PC-3 (cell line): ENCODE data around the gene MAP6. TPM values are rescaled to one million over a fixed set of nuclear protein-coding genes. Genes with fewer than 3 reads are reported as not detected.

Experiments
- ATAC-seq: fragments of 200-7000 bp; cut with Tn5 transposase; 2 replicates; pipeline ENCODE4 v1.9.1; 2020; ENCODE audit warnings: mild to moderate bottlenecking, moderate library complexity
- BruUV-seq: library from RNA; stranded (reverse); fragments of 400-500 nt; replicated peaks from 2 replicates; lab custom pipeline; 2021; lab: Mats Ljungman, UMichigan
- CTCF ChIA-PET: fragments of 300-600 bp; sonication (Branson Sonifier 250); formaldehyde crosslinking; loops from one replicate; lab custom pipeline; 2022; ENCODE audit warnings: antibody characterized with exemption; lab: Charles Lee
- POLR2A ChIA-PET: fragments of 300-600 bp; sonication (Branson Sonifier 250); formaldehyde crosslinking; loops from one replicate; lab custom pipeline; 2022; ENCODE audit warnings: antibody characterized with exemption; ENCODE audit not compliant: unreplicated experiment; lab: Charles Lee
- DNase-seq: peaks from one replicate; pipeline ENCODE4 v3.0.0-alpha.2; 2015
- H2AFZ ChIP-seq: fragments of 300-600 bp; sonication (generic); 2 replicates; pipeline ENCODE4 v1.6.0; 2016; ENCODE audit warnings: antibody characterized with exemption, low read length
- H3F3A ChIP-seq: fragments of 300-600 bp; sonication (generic); one replicate; pipeline ENCODE4 v1.6.0; 2017; ENCODE audit warnings: antibody characterized with exemption, low read length, control low read depth, mild to moderate bottlenecking; ENCODE audit not compliant: unreplicated experiment
- H3K27ac ChIP-seq: fragments of 300-600 bp; sonication (generic); 2 replicates; pipeline ENCODE4 v1.5.1; 2016; ENCODE audit warnings: mild to moderate bottlenecking, low read length
- H3K27me3 ChIP-seq: fragments of 300-600 bp; sonication (generic); 2 replicates; pipeline ENCODE4 v1.6.1; 2016; ENCODE audit warnings: low read length, mixed read lengths
- H3K36me3 ChIP-seq: fragments of 300-600 bp; sonication (generic); 2 replicates; pipeline ENCODE4 v1.6.1; 2016; ENCODE audit warnings: low read depth, mixed run types, low read length, mixed read lengths
- H3K4me1 ChIP-seq: fragments of 300-600 bp; sonication (generic); 2 replicates; pipeline ENCODE4 v1.5.1; 2016; ENCODE audit warnings: low read length; ENCODE audit not compliant: insufficient read depth
- H3K4me2 ChIP-seq: fragments of 300-600 bp; sonication (generic); 2 replicates; pipeline ENCODE4 v1.6.0; 2016; ENCODE audit warnings: low read length
- H3K4me3 ChIP-seq: fragments of 300-600 bp; sonication (generic); 2 replicates; pipeline ENCODE4 v1.5.1; 2016; ENCODE audit warnings: mild to moderate bottlenecking, low read length, mixed read lengths
- H3K79me2 ChIP-seq: fragments of 300-600 bp; sonication (generic); 2 replicates; pipeline ENCODE4 v1.6.1; 2017; ENCODE audit warnings: low read length, mixed read lengths
- H3K9ac ChIP-seq: fragments of 300-600 bp; sonication (generic); 2 replicates; pipeline ENCODE4 v1.6.0; 2016; ENCODE audit warnings: mild to moderate bottlenecking, low read length
- H3K9me2 ChIP-seq: fragments of 300-600 bp; sonication (generic); replicated peaks from 2 replicates; pipeline ENCODE4 v1.6.1; 2016; ENCODE audit warnings: mixed run types, low read length, mixed read lengths
- H3K9me3 ChIP-seq: fragments of 300-600 bp; sonication (generic); 2 replicates; pipeline ENCODE4 v1.6.1; 2016; ENCODE audit warnings: low read length, mixed read lengths
- H4K20me1 ChIP-seq: fragments of 300-600 bp; sonication (generic); 2 replicates; pipeline ENCODE4 v1.6.1; 2016; ENCODE audit warnings: low read length, mixed read lengths
- EZH2 ChIP-seq: fragments of 300-600 bp; sonication (generic); IDR thresholded peaks from one replicate; pipeline ENCODE4 v1.6.1; 2017; ENCODE audit warnings: antibody characterized with exemption, mild to moderate bottlenecking, low read length; ENCODE audit not compliant: unreplicated experiment
- EZH2phosphoT487 ChIP-seq: fragments of 300-600 bp; sonication (generic); IDR thresholded peaks from 2 replicates; pipeline ENCODE4 v1.6.1; 2018; ENCODE audit warnings: mild to moderate bottlenecking, antibody characterized with exemption, low read length, borderline replicate concordance
- intact Hi-C: fragments of 100-400 bp; cut with micrococcal nuclease; formaldehyde crosslinking; loops from 2 replicates; pipeline ENCODE4 v1.9.0; 2023
- total RNA-seq: library from RNA; depleted of rRNA; stranded (reverse); fragments of >200 nt; gene quantifications from 2 replicates; pipeline ENCODE4 v1.2.3, GENCODE V29; 2014
- TF ChIP-seq, protein P1 (sequence below): fragments of 300-600 bp; sonication (generic); conservative IDR thresholded peaks from 2 replicates; pipeline ENCODE4 v1.5.1; 2017; ENCODE audit warnings: antibody characterized with exemption, low read depth, mild to moderate bottlenecking, low read length

Gene MAP6
- total RNA-seq, 1 experiment from 2014 or later = 0.47 TPM

GRCh38 chr11:75633409-75634066 is 35.3 kb downstream of the MAP6 start:
- TF ChIP-seq EZH2 = no peak
- TF ChIP-seq, protein P1, sequence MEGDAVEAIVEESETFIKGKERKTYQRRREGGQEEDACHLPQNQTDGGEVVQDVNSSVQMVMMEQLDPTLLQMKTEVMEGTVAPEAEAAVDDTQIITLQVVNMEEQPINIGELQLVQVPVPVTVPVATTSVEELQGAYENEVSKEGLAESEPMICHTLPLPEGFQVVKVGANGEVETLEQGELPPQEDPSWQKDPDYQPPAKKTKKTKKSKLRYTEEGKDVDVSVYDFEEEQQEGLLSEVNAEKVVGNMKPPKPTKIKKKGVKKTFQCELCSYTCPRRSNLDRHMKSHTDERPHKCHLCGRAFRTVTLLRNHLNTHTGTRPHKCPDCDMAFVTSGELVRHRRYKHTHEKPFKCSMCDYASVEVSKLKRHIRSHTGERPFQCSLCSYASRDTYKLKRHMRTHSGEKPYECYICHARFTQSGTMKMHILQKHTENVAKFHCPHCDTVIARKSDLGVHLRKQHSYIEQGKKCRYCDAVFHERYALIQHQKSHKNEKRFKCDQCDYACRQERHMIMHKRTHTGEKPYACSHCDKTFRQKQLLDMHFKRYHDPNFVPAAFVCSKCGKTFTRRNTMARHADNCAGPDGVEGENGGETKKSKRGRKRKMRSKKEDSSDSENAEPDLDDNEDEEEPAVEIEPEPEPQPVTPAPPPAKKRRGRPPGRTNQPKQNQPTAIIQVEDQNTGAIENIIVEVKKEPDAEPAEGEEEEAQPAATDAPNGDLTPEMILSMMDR = no peak
- TF ChIP-seq EZH2phosphoT487 = no peak
- Histone ChIP-seq H4K20me1 (no peaks in the 10 kb centered on the region), H3K79me2 (no peaks in the 10 kb centered on the region), H3K27me3 (no peaks in the 10 kb centered on the region), H3K9me2 (no peaks in the 10 kb centered on the region), H3F3A (no peaks in the 10 kb centered on the region), H2AFZ (no peak overlapping the region), H3K9ac (no peak overlapping the region), H3K9me3 (no peaks in the 10 kb centered on the region), H3K4me1 (no peaks in the 10 kb centered on the region), H3K27ac (no peak overlapping the region), H3K36me3 (no peaks in the 10 kb centered on the region), H3K4me2 (no peak overlapping the region), H3K4me3 (no peak overlapping the region)
- CTCF ChIA-PET = no interaction called here
- ATAC-seq = no peak
- BruUV-seq = no TSS peak
- no peak for DNase-seq
- POLR2A ChIA-PET = no interaction called here
- intact Hi-C loops = no loop called here

DNA sequence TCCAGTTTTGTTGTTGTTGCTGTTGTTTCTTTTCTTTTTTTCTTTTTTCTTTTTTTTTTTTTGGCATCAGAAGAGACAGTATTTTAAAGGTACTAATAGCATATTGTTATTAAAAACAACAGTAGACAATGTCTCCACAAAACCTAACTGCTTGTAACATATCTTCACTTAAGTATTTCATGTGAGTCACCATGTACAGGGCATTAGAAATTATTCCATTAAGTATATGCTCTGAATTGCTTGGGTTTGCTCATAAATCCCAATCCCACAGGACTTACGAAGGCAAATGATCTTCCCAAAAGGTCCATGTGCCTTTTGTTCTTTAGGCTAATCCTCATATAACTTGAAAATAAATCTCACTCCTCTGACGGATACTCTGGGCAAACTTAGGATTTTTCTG is 35.9 kb downstream of the MAP6 start:
- intact Hi-C loops = no loop called here
- POLR2A ChIA-PET = interaction anchor here (0.7 kb wide), 1 partner anchor 686 kb away, joined by 5 read pairs; no protein-coding TSS in a partner anchor
- Histone ChIP-seq H3K9me2 (no peaks in the 10 kb centered on the region), H2AFZ (no peak overlapping the region), H4K20me1 (no peaks in the 10 kb centered on the region), H3K9me3 (no peaks in the 10 kb centered on the region), H3K27ac (no peak overlapping the region), H3K27me3 (no peaks in the 10 kb centered on the region), H3K36me3 (no peaks in the 10 kb centered on the region), H3K4me3 (no peak overlapping the region), H3K9ac (no peak overlapping the region), H3K4me1 (no peaks in the 10 kb centered on the region), H3F3A (no peaks in the 10 kb centered on the region), H3K4me2 (no peak overlapping the region), H3K79me2 (no peaks in the 10 kb centered on the region)
- BruUV-seq = no TSS peak
- no peak for ATAC-seq
- TF ChIP-seq EZH2phosphoT487 (no peak), EZH2 (no peak)
- TF ChIP-seq, protein P1 = no peak
- DNase-seq = no peak
- CTCF ChIA-PET = no interaction called here

- H3K9me2 ChIP-seq = no peaks in the 10 kb centered on the region
- H3K9ac ChIP-seq = no peak overlapping the region
- no peak overlapping the region for H3K27ac ChIP-seq
- no peaks in the 10 kb centered on the region for H3K27me3 ChIP-seq
- ChIA-PET POLR2A (interaction anchor here (0.7 kb wide), 1 partner anchor 686 kb away, joined by 5 read pairs; no protein-coding TSS in a partner anchor), CTCF (no interaction called here)
- no peaks in the 10 kb centered on the region for H4K20me1 ChIP-seq
- H3K79me2 ChIP-seq = no peaks in the 10 kb centered on the region
- ATAC-seq (no peak), DNase-seq (no peak)
- BruUV-seq = no TSS peak
- H3K4me3 ChIP-seq = no peak overlapping the region
- H2AFZ ChIP-seq = no peak overlapping the region
- intact Hi-C loops = no loop called here
- TF ChIP-seq, protein P1 = no peak
- no peak for TF ChIP-seq EZH2
- TF ChIP-seq EZH2phosphoT487 = no peak
- H3F3A ChIP-seq = no peaks in the 10 kb centered on the region
- H3K9me3 ChIP-seq = no peaks in the 10 kb centered on the region
- H3K36me3 ChIP-seq = no peaks in the 10 kb centered on the region
- no peak overlapping the region for H3K4me2 ChIP-seq
- no peaks in the 10 kb centered on the region for H3K4me1 ChIP-seq
Measured at GRCh38 chr11:75632450-75632849, 36.4 kb downstream of the MAP6 start.
